Activated naive CD4-positive, alpha-beta T cell treated with anti-CD3 and anti-CD28 coated beads for 36 hours (primary cell): Measurements from ENCODE around the gene PTPRH. TPM values are rescaled to one million over a fixed set of nuclear protein-coding genes. Genes with fewer than 3 reads are reported as not detected.

Experiments used
- CTCF ChIA-PET: fragments of 350-600 bp; sonication (Branson Sonifier 250); formaldehyde crosslinking; loops from one replicate; lab custom pipeline; 2021; ENCODE audit warnings: antibody characterized with exemption; lab: Charles Lee
- DNase-seq: peaks from one replicate; pipeline ENCODE4 v3.0.0-alpha.2; 2020
- H3K27ac Mint-ChIP-seq: one replicate; pipeline ENCODE4 v1.8.0; 2021; ENCODE audit warnings: mild to moderate bottlenecking, mixed read lengths
- H3K27me3 Mint-ChIP-seq: one replicate; pipeline ENCODE4 v1.8.0; 2021; ENCODE audit warnings: low read depth, mixed read lengths
- H3K36me3 Mint-ChIP-seq: one replicate; pipeline ENCODE4 v1.8.0; 2021; ENCODE audit warnings: low read depth, mixed read lengths
- H3K4me1 Mint-ChIP-seq: one replicate; pipeline ENCODE4 v1.8.0; 2021; ENCODE audit warnings: low read depth, mixed read lengths
- H3K4me3 Mint-ChIP-seq: one replicate; pipeline ENCODE4 v1.8.0; 2021; ENCODE audit warnings: mild to moderate bottlenecking, moderate library complexity, mixed read lengths
- H3K9me3 Mint-ChIP-seq: one replicate; pipeline ENCODE4 v1.8.0; 2021; ENCODE audit warnings: mixed read lengths
- intact Hi-C: fragments of 100-400 bp; cut with micrococcal nuclease; formaldehyde crosslinking; loops from one replicate; pipeline ENCODE4 v1.15.1; 2023
- total RNA-seq, 2 experiments: library from RNA; stranded (reverse); gene quantifications; one replicate each; pipeline ENCODE4 v1.2.3, GENCODE V29; 2021

Gene PTPRH, protein sequence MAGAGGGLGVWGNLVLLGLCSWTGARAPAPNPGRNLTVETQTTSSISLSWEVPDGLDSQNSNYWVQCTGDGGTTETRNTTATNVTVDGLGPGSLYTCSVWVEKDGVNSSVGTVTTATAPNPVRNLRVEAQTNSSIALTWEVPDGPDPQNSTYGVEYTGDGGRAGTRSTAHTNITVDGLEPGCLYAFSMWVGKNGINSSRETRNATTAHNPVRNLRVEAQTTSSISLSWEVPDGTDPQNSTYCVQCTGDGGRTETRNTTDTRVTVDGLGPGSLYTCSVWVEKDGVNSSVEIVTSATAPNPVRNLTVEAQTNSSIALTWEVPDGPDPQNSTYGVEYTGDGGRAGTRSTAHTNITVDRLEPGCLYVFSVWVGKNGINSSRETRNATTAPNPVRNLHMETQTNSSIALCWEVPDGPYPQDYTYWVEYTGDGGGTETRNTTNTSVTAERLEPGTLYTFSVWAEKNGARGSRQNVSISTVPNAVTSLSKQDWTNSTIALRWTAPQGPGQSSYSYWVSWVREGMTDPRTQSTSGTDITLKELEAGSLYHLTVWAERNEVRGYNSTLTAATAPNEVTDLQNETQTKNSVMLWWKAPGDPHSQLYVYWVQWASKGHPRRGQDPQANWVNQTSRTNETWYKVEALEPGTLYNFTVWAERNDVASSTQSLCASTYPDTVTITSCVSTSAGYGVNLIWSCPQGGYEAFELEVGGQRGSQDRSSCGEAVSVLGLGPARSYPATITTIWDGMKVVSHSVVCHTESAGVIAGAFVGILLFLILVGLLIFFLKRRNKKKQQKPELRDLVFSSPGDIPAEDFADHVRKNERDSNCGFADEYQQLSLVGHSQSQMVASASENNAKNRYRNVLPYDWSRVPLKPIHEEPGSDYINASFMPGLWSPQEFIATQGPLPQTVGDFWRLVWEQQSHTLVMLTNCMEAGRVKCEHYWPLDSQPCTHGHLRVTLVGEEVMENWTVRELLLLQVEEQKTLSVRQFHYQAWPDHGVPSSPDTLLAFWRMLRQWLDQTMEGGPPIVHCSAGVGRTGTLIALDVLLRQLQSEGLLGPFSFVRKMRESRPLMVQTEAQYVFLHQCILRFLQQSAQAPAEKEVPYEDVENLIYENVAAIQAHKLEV
- not detected for total RNA-seq

GRCh38 chr19:55208880-55209692, at the start of gene PTPRH:
PTPRH (minus strand) TSS chr19:55209501; CDS start chr19:55209433, 68 bp downstream.
- Mint-ChIP-seq H3K36me3 (peaks cover 5% of the 10 kb centered on the region), H3K4me3 (no peak within 1 kb of the TSS)

GRCh38 chr19:55258476-55258827, 49.2 kb upstream of the PTPRH start:
- Mint-ChIP-seq H3K4me3 (peak overlapping the region; percentile 88), H3K27me3 (no peaks in the 10 kb centered on the region), H3K9me3 (no peaks in the 10 kb centered on the region), H3K27ac (peak overlapping the region; percentile 98), H3K4me1 (peaks cover 21% of the 10 kb centered on the region), H3K36me3 (peaks cover 49% of the 10 kb centered on the region)
- DNase-seq = peak; percentile 36
- CTCF ChIA-PET = interaction anchor here (0.9 to 1.9 kb wide), 2 partner anchors 43 to 83 kb away, joined by 3 to 8 read pairs; no protein-coding TSS in a partner anchor
- intact Hi-C loops = loop anchor here (2.0 to 10.0 kb wide), 5 partner anchors 80 to 1124 kb away; partner anchors contain the start of genes CNOT3, ZNF580, ZNF581 and ZNF787

More at GRCh38 chr19:55208880-55209692, at the start of gene PTPRH:
- Mint-ChIP-seq H3K4me1 (peaks cover 2% of the 10 kb centered on the region), H3K9me3 (peaks cover 6% of the 10 kb centered on the region), H3K27ac (no peak within 1 kb of the TSS), H3K27me3 (peaks cover 39% of the 10 kb centered on the region)
- DNase-seq = no peak
- CTCF ChIA-PET = interaction anchor here (0.6 kb wide), 1 partner anchor 385 kb away, joined by 4 read pairs; no protein-coding TSS in a partner anchor
- intact Hi-C loops = no loop called here

DNA sequence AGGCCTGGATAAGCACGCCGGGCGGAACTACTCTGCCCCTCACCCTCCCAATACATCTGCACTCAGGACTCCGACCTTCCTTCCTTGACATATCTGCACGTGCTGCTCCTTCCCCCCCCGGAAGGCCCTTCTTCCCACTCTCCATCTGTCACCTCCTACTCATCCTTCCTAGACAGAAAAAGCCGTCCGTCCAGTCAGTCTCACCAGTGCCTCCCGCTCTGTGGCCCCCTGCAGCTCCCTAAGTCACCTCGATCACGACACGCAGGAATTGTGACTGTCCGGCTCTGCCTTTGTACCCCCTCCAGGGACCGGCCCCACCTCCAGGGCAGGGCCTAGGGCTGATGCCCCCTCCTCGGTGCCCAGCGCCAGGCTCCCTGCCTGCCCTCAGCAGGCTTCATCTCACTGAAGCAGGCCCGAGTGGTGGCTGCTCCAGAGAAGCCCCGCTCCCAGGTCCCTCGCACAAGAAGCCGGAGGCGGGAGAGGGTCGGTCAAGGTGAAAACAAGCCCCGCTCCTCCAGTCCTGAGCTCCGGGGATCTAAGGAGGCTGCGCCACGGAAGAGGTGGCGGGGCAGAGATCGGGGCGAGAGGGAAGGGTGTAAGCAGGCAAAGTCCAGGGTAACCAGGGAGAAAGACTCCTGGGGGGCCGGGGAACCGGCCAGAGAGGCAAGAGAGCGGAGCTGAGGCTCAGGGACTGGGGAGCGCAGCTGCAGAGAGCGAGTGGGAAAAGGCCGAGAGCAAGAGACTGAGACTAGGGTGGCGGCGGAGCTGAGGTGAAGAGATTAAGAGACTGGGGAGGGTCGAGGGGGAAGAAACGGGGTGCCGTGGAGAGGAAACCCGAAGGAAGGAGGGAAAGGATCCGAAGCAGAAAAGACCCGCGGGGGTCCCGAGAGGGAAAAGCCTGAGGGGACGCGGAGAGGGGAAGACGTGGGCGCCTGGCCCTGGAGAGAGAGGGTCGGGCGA, 48.4 kb upstream of the PTPRH start:
- H3K9me3 Mint-ChIP-seq = no peaks in the 10 kb centered on the region
- peak; percentile 56 for DNase-seq
- intact Hi-C loops = loop anchor here (2.0 to 10.0 kb wide), 5 partner anchors 79 to 1123 kb away; partner anchors contain the start of genes CNOT3, ZNF580, ZNF581 and ZNF787
- CTCF ChIA-PET = interaction anchor here (0.6 to 2.4 kb wide), 5 partner anchors 35 to 247 kb away, joined by 3 to 7 read pairs (median 4); no protein-coding TSS in a partner anchor
- H3K4me1 Mint-ChIP-seq = peaks cover 28% of the 10 kb centered on the region
- peaks cover 43% of the 10 kb centered on the region for H3K36me3 Mint-ChIP-seq
- H3K4me3 Mint-ChIP-seq = peak overlapping the region; percentile 88
- no peaks in the 10 kb centered on the region for H3K27me3 Mint-ChIP-seq
- H3K27ac Mint-ChIP-seq = peak overlapping the region; percentile 99

- intact Hi-C loops = loop anchor here (5.0 to 10.0 kb wide), 4 partner anchors 385 to 1122 kb away; partner anchors contain the start of genes CNOT3, ZNF580, ZNF581 and ZNF787
- Mint-ChIP-seq H3K36me3 (peaks cover 41% of the 10 kb centered on the region), H3K4me1 (peaks cover 36% of the 10 kb centered on the region), H3K4me3 (peak overlapping the region; percentile 88), H3K27me3 (no peaks in the 10 kb centered on the region), H3K27ac (peak overlapping the region; percentile 99), H3K9me3 (no peaks in the 10 kb centered on the region)
- CTCF ChIA-PET = interaction anchor here (0.6 to 2.4 kb wide), 7 partner anchors 22 to 248 kb away, joined by 3 to 7 read pairs (median 4); no protein-coding TSS in a partner anchor
- peak; percentile 32 for DNase-seq
Measured at GRCh38 chr19:55256562-55257460, 47.5 kb upstream of the PTPRH start.

- no peaks in the 10 kb centered on the region for H3K27me3 Mint-ChIP-seq
- intact Hi-C loops = loop anchor here (5.0 to 10.0 kb wide), 4 partner anchors 386 to 1121 kb away; partner anchors contain the start of genes CNOT3, ZNF580, ZNF581 and ZNF787
- DNase-seq = peak; percentile 83
- peaks cover 46% of the 10 kb centered on the region for H3K4me1 Mint-ChIP-seq
- H3K4me3 Mint-ChIP-seq = peak overlapping the region; percentile 88
- CTCF ChIA-PET = interaction anchor here (0.6 to 2.4 kb wide), 10 partner anchors 21 to 1058 kb away, joined by 3 to 7 read pairs (median 3); no protein-coding TSS in a partner anchor
- peak overlapping the region; percentile 99 for H3K27ac Mint-ChIP-seq
- peaks cover 50% of the 10 kb centered on the region for H3K36me3 Mint-ChIP-seq
- no peaks in the 10 kb centered on the region for H3K9me3 Mint-ChIP-seq
Measured at GRCh38 chr19:55255618-55256423, 46.5 kb upstream of the PTPRH start.

GRCh38 chr19:55254625-55254977, 45.3 kb upstream of the PTPRH start:
- H3K9me3 Mint-ChIP-seq = no peaks in the 10 kb centered on the region
- peak overlapping the region; percentile 88 for H3K4me3 Mint-ChIP-seq
- H3K4me1 Mint-ChIP-seq = peaks cover 48% of the 10 kb centered on the region
- H3K36me3 Mint-ChIP-seq = peaks cover 53% of the 10 kb centered on the region
- intact Hi-C loops = loop anchor here (1.0 to 10.0 kb wide), 5 partner anchors 85 to 1120 kb away; partner anchors contain the start of genes CNOT3, KMT5C, PPP1R12C and ZSCAN5A
- H3K27me3 Mint-ChIP-seq = no peaks in the 10 kb centered on the region
- H3K27ac Mint-ChIP-seq = peak overlapping the region; percentile 99
- no peak for DNase-seq
- CTCF ChIA-PET = interaction anchor here (0.6 to 1.8 kb wide), 9 partner anchors 38 to 384 kb away, joined by 3 to 5 read pairs (median 3); no protein-coding TSS in a partner anchor

DNA sequence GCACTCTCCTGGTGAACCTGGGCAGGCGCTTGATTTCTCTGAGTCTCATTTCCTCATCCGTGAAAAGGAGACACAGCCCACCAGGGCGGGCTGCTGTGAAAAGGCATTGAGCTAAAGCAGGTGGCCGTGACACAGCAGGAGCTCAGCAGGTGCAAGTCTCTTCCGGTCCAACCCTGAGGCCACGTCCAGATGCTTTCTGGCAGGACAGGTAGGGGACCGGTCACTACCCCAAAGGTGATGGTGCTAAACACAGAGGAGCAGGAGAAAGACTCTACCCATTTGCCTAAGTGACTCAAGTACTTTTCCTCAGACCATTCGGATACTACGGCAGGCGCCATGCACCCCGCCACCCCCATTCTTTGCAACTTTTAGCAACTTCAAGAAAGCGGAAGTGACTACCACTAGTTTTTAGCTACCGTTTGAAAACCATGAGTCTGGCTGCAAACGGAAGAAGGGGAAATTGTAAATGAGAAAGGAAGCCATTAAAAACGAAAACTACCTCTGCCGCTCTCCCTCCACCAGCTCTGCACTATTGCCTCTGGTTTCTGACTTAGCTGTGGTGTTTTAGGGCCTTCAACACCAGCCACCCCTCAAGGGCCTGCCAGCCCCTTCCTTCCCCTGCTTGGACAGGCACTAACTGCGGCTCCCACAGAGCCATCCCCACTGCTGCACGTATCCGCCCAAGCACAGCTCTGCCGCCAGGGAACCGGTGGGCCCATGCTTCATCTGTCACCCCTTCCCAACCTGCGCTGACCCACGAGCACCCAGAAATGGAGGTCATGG, 44.7 kb upstream of the PTPRH start:
- CTCF ChIA-PET = interaction anchor here (0.8 to 1.7 kb wide), 6 partner anchors 39 to 263 kb away, joined by 3 to 5 read pairs (median 3); no protein-coding TSS in a partner anchor
- intact Hi-C loops = loop anchor here (1.0 to 10.0 kb wide), 5 partner anchors 85 to 1119 kb away; partner anchors contain the start of genes CNOT3, KMT5C, PPP1R12C and ZSCAN5A
- peak; percentile 82 for DNase-seq
- Mint-ChIP-seq H3K4me3 (peak overlapping the region; percentile 88), H3K9me3 (no peaks in the 10 kb centered on the region), H3K4me1 (peaks cover 47% of the 10 kb centered on the region), H3K36me3 (peaks cover 53% of the 10 kb centered on the region), H3K27ac (peak overlapping the region; percentile 99), H3K27me3 (no peaks in the 10 kb centered on the region)
